HepG2 (cell line): ENCODE measurements around the gene MPV17L. TPM values are rescaled to one million over a fixed set of nuclear protein-coding genes. Genes with fewer than 3 reads are reported as not detected.

Experiments used
- ATAC-seq: fragments of 200-7000 bp; cut with Tn5 transposase; 3 replicates; pipeline ENCODE4 v1.9.1; 2020; ENCODE audit warnings: mild to moderate bottlenecking, moderate library complexity
- BruUV-seq: library from RNA; stranded (reverse); fragments of 400-500 nt; replicated peaks from 2 replicates; lab custom pipeline; 2021; lab: Mats Ljungman, UMichigan
- CTCF ChIA-PET: fragments of 300-600 bp; formaldehyde crosslinking; extraction: SDS; loops from one replicate; lab custom pipeline; 2021; ENCODE audit warnings: low total read pairs, inconsistent platforms, low intra/inter-chr PET ratio; lab: Yijun Ruan, JAX
- POLR2A ChIA-PET: fragments of 350-600 bp; sonication (Branson Sonifier 250); formaldehyde crosslinking; loops from one replicate; lab custom pipeline; 2020; ENCODE audit warnings: antibody characterized with exemption, inconsistent platforms; lab: Yijun Ruan, JAX
- DNase-seq: peaks from one replicate; pipeline ENCODE4 v3.0.0-alpha.2; 2015; ENCODE audit warnings: low spot score
- FAIRE-seq: peaks from 3 replicates; lab custom pipeline; 2011; peaks lifted over from hg19 to GRCh38; lab: Jason Lieb, UNC
- H2AFZ ChIP-seq: one replicate; pipeline ENCODE4 v1.6.1; 2011; ENCODE audit warnings: low read length, inconsistent platforms
- H3K27ac ChIP-seq: fragments of 300-600 bp; 3 replicates; pipeline ENCODE4 v1.8.0; 2011; ENCODE audit warnings: mixed run types, mild to moderate bottlenecking, mixed read lengths, low read length, inconsistent platforms; ENCODE audit not compliant: insufficient read depth; ENCODE audit errors: extremely low read length
- H3K27me3 ChIP-seq, 2 experiments: fragments of 200-600 bp in 1 of 2; 2 replicates in 1 of 2; 3 replicates in 1 of 2; pipeline versions ENCODE4 v1.6.0 to v1.8.0; 2011; ENCODE audit warnings: low read length in 2 of 2, mild to moderate bottlenecking in 2 of 2, moderate library complexity in 2 of 2, inconsistent platforms in 1 of 2; ENCODE audit not compliant: insufficient read depth in 2 of 2, control insufficient read depth in 1 of 2
- H3K36me3 ChIP-seq, 2 experiments: fragments of 200-600 bp in 1 of 2; replicated peaks in 1 of 2; 2 replicates in 1 of 2; 3 replicates in 1 of 2; pipeline versions ENCODE4 v1.5.1 to v1.8.0; 2011; ENCODE audit warnings: low read length in 2 of 2, inconsistent platforms in 1 of 2; ENCODE audit not compliant: insufficient read depth in 2 of 2, control insufficient read depth in 1 of 2
- H3K4me1 ChIP-seq: 2 replicates; pipeline ENCODE4 v1.5.1; 2012; ENCODE audit warnings: low read length, inconsistent platforms; ENCODE audit not compliant: insufficient read depth
- H3K4me2 ChIP-seq: 2 replicates; pipeline ENCODE4 v1.6.0; 2011; ENCODE audit warnings: low read depth, low read length, inconsistent platforms
- H3K4me3 ChIP-seq, 3 experiments: fragments of 200-600 bp in 1 of 3; sonication (generic), shearing (Covaris generic) in 1 of 3; replicated peaks in 1 of 3; 2 replicates each; pipeline ENCODE4 v1.5.1; 2011 to 2016; ENCODE audit warnings: low read length in 3 of 3, inconsistent platforms in 2 of 3, low read depth in 2 of 3, mild to moderate bottlenecking in 2 of 3, control low read depth in 1 of 3, mixed read lengths in 1 of 3; ENCODE audit not compliant: insufficient read depth in 1 of 3
- H3K79me2 ChIP-seq: one replicate; pipeline ENCODE4 v1.6.1; 2011; ENCODE audit warnings: low read length, inconsistent platforms; ENCODE audit not compliant: insufficient read depth
- H3K9ac ChIP-seq: 2 replicates; pipeline ENCODE4 v1.6.0; 2011; ENCODE audit warnings: mild to moderate bottlenecking, low read depth, low read length, inconsistent platforms; ENCODE audit not compliant: insufficient read depth
- H3K9me3 ChIP-seq: 2 replicates; pipeline ENCODE4 v1.5.1; 2012; ENCODE audit warnings: mild to moderate bottlenecking, low read length
- H4K20me1 ChIP-seq: 2 replicates; pipeline ENCODE4 v1.6.0; 2011; ENCODE audit warnings: inconsistent platforms, mild to moderate bottlenecking, low read length, moderate library complexity; ENCODE audit not compliant: insufficient read depth
- ELF3 ChIP-seq: IDR thresholded peaks from 2 replicates; pipeline ENCODE4 v1.6.1; 2016; ENCODE audit warnings: missing genetic modification reagents, missing compliant biosample characterization
- HOMEZ ChIP-seq: IDR thresholded peaks from 2 replicates; pipeline ENCODE4 v1.6.1; 2016; ENCODE audit warnings: low read depth
- NAIF1 ChIP-seq: sonication (generic); formaldehyde crosslinking; IDR thresholded peaks from 2 replicates; pipeline ENCODE4 v1.5.0; 2020; ENCODE audit warnings: mild to moderate bottlenecking, missing genetic modification reagents, borderline replicate concordance
- PITX1 ChIP-seq: sonication (generic); formaldehyde crosslinking; IDR thresholded peaks from 2 replicates; pipeline ENCODE4 v1.5.1; 2020; ENCODE audit warnings: mild to moderate bottlenecking, missing genetic modification reagents
- SOX5 ChIP-seq: IDR thresholded peaks from 2 replicates; pipeline ENCODE4 v1.6.1; 2016; ENCODE audit warnings: borderline replicate concordance
- TFDP1 ChIP-seq: IDR thresholded peaks from 2 replicates; pipeline ENCODE4 v1.6.1; 2016; ENCODE audit warnings: missing compliant biosample characterization, missing genetic modification reagents, borderline replicate concordance
- ZNF33B ChIP-seq: sonication (generic); formaldehyde crosslinking; IDR thresholded peaks from 2 replicates; pipeline ENCODE4 v1.5.1; 2020; ENCODE audit warnings: mild to moderate bottlenecking, missing genetic modification reagents
- ZNF597 ChIP-seq: sonication (generic); formaldehyde crosslinking; IDR thresholded peaks from 2 replicates; pipeline ENCODE4 v1.5.0; 2020; ENCODE audit warnings: missing genetic modification reagents
- ZNF605 ChIP-seq: sonication (generic); formaldehyde crosslinking; IDR thresholded peaks from 2 replicates; pipeline ENCODE4 v1.8.0; 2022; ENCODE audit warnings: mild to moderate bottlenecking, missing genetic modification reagents
- ZNF691 ChIP-seq: sonication (generic); formaldehyde crosslinking; IDR thresholded peaks from 2 replicates; pipeline ENCODE4 v1.4.0; 2020; ENCODE audit warnings: missing genetic modification reagents, low read depth, mild to moderate bottlenecking, borderline replicate concordance
- ZNF883 ChIP-seq: sonication (generic); formaldehyde crosslinking; IDR thresholded peaks from 2 replicates; pipeline ENCODE4 v1.5.1; 2020; ENCODE audit warnings: mild to moderate bottlenecking, missing genetic modification reagents; ENCODE audit errors: not compliant biosample characterization
- ZSCAN25 ChIP-seq: sonication (generic); formaldehyde crosslinking; IDR thresholded peaks from 2 replicates; pipeline ENCODE4 v1.8.0; 2022; ENCODE audit warnings: mild to moderate bottlenecking, missing genetic modification reagents
- ZSCAN5A ChIP-seq: sonication (generic); formaldehyde crosslinking; IDR thresholded peaks from 2 replicates; pipeline ENCODE4 v1.8.0; 2022; ENCODE audit warnings: mild to moderate bottlenecking, missing genetic modification reagents, borderline replicate concordance
- WGBS: methylation state at CpG from one replicate; pipeline ENCODE4 v1.1.6; 2017; ENCODE audit warnings: low lambda C conversion rate; 5-methylcytosine and 5-hydroxymethylcytosine counted together
- in situ Hi-C: cut with HindIII; loops from 2 replicates; pipeline ENCODE4 v1.10.0; 2017; ENCODE audit warnings: low pct_unique_long_range_greater_than_20kb; ENCODE audit not compliant: extremely low pct_ligation_motif_present
- intact Hi-C: fragments of 100-400 bp; cut with micrococcal nuclease; formaldehyde crosslinking; loops from one replicate; pipeline ENCODE4 v1.10.0; 2022; ENCODE audit not compliant: unreplicated experiment
- polyA plus RNA-seq, 8 experiments: library from polyadenylated mRNA; depleted of rRNA in 3 of 8; stranded (reverse) in 7 of 8; unstranded in 1 of 8; fragments of >200 nt; fragmentation: Illumina TruSeq in 4 of 8; extraction: Trizol in 4 of 8; gene quantifications; 2 replicates each; pipeline versions ENCODE4 v1.2.1 to v1.2.3, GENCODE V29; 2011 to 2016; ENCODE audit warnings: low read depth in 4 of 8, missing spikeins in 1 of 8, mixed read lengths in 1 of 8; ENCODE audit not compliant: insufficient read depth in 1 of 8
- total RNA-seq, 5 experiments: library from RNA; depleted of rRNA; stranded (reverse); fragments of >200 nt; fragmentation: Illumina TruSeq; extraction: Trizol; gene quantifications; 2 replicates each; pipeline ENCODE4 v1.2.3, GENCODE V29; 2016; ENCODE audit warnings: low read depth in 1 of 5
- TF ChIP-seq, protein P1 (sequence below): sonication (generic); formaldehyde crosslinking; IDR thresholded peaks from 2 replicates; pipeline ENCODE4 v1.4.0; 2020; ENCODE audit warnings: missing genetic modification reagents

MPV17L gene
- total and polyA plus RNA-seq, 2 of the 13 experiments (the other 11 are each of a cell fraction or from before 2014, with no cell fraction given), result 34.7 to 63.8 TPM

DNA sequence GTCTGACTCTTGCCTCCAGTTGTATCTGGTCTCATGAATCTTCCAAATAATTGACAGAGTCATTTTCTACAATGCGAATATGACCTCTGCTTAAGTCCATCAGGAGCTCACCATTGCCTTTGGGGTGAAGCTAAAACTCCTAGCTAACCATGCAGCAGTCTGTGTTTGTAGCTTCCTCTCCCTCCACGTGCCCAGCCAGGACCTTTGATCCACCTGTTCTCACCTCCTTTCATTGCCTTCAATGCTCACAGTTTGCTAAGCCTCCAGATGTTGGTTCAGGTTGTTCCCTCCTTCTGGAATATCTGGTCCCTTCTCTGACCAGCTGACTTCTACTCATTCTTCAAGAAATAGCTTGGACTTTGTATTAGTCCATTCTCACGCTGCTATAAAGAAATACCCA is 61.8 kb downstream of the MPV17L start (continued):
- TF ChIP-seq, protein P1, sequence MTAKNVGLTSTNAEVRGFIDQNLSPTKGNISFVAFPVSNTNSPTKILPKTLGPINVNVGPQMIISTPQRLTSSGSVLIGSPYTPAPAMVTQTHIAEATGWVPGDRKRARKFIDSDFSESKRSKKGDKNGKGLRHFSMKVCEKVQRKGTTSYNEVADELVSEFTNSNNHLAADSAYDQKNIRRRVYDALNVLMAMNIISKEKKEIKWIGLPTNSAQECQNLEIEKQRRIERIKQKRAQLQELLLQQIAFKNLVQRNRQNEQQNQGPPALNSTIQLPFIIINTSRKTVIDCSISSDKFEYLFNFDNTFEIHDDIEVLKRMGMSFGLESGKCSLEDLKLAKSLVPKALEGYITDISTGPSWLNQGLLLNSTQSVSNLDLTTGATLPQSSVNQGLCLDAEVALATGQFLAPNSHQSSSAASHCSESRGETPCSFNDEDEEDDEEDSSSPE, result 0 out of 2 replicates have a peak, but pooled peaks have one; percentile 31
- no peak for TF ChIP-seq ZNF597
- no peak for TF ChIP-seq ZNF605
- peak; percentile 52; the same call in 1 of the 2 replicates for TF ChIP-seq TFDP1 (CRISPR knock-in tag)
- TF ChIP-seq NAIF1 (CRISPR knock-in tag), result no peak

DNA sequence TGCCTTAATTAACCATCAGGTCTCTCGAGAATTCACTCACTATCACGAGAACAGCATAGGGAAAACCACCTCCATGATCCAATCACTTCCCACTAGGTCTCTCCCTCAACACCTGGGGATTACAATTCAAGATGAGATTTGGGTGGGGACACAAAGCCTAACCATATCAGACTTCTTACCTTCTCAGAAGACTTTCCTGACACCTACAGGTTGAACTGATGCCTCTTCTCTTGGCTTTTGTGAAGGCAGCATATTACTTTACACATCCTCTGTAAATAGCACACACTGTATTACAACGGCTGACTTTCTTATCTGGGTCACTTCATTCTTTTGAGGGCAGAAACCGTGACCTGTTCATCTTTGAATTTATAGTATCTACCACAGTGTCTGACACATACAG is 62.4 kb downstream of the MPV17L start:
- no peak overlapping the region for H3K9ac ChIP-seq
- DNase-seq (no peak), ATAC-seq (peak; percentile 43; the same call in 2 of the 3 replicates), FAIRE-seq (peak; percentile 70)
- intact Hi-C loops, result no loop called here
- in situ Hi-C loops, result no loop called here
- H3K79me2 ChIP-seq, result no peaks in the 10 kb centered on the region
- BruUV-seq, result no TSS peak
- POLR2A ChIA-PET, result no interaction called here
- no peak overlapping the region for H3K27ac ChIP-seq
- no peaks in the 10 kb centered on the region for H3K27me3 ChIP-seq
- no peak overlapping the region for H3K4me2 ChIP-seq
- peaks cover 36% of the 10 kb centered on the region for H3K4me1 ChIP-seq
- CTCF ChIA-PET, result no interaction called here
- no peaks in the 10 kb centered on the region for H4K20me1 ChIP-seq
- no peak overlapping the region for H2AFZ ChIP-seq
- H3K4me3 ChIP-seq, result no peak overlapping the region
- 44% methylated on average over 4 of the region's 4 CpGs for WGBS
- no peaks in the 10 kb centered on the region for H3K36me3 ChIP-seq
- no peaks in the 10 kb centered on the region for H3K9me3 ChIP-seq
- TF ChIP-seq SOX5 (CRISPR knock-in tag) (no peak), PITX1 (no peak), ELF3 (CRISPR knock-in tag) (0 out of 2 replicates have a peak, but pooled peaks have one; percentile 18), ZNF33B (CRISPR knock-in tag) (no peak), ZNF883 (CRISPR knock-in tag) (no peak), ZNF605 (no peak), ZSCAN5A (peak; percentile 100), ZSCAN25 (CRISPR knock-in tag) (no peak), HOMEZ (peak; percentile 81), ZNF691 (0 out of 2 replicates have a peak, but pooled peaks have one; percentile 14)
